ENCODE results near the gene GOT2.

GOT2 gene

DNA sequence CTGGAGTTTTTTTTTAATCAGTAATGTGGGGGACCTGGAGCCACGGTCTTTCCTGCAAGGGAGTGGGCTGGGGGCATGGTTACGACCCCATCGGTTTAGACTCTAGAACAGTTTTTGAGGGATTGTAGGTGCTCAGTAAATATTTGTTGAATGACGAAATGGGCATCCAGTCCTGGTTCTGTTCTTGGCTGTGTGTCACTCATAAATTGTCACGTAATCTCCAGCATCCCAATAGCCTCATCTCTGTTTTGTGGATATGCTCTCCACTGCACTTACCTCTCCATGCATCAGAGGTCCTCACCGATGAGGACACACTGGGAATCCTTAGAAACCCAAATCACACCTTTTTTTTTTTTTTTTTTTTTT lies 49.0 kb downstream of the GOT2 start:
- H3K27ac ChIP-seq: no peak overlapping the region
- in situ Hi-C loops (cut with HindIII; ENCODE audit: low pct_ligation_motif_present, low sequenced_read_pairs): no loop called here
- no peaks in the 10 kb centered on the region for H3K27me3 ChIP-seq (replicated peaks)
- no peaks in the 10 kb centered on the region for H3K36me3 ChIP-seq (replicated peaks)
- TF ChIP-seq CTCF (IDR thresholded peaks at IDR 0.05; ENCODE audit: low read depth, low read length, missing control alignments): no peak
- DNase-seq: no peak
- peak overlapping the region; percentile 100 for H3K4me3 ChIP-seq (ENCODE audit: low read depth, low read length)

- Histone ChIP-seq H3K36me3 (replicated peaks) (peaks cover 2% of the 10 kb centered on the region), H3K4me3 (ENCODE audit: low read depth, low read length) (peak within 1 kb of the TSS; percentile 100), H3K27ac (peak within 1 kb of the TSS; percentile 86), H3K27me3 (replicated peaks) (no peaks in the 10 kb centered on the region)
- TF ChIP-seq CTCF (IDR thresholded peaks at IDR 0.05; ENCODE audit: low read depth, low read length, missing control alignments): no peak
- peak; percentile 86 for DNase-seq
- in situ Hi-C loops (cut with HindIII; ENCODE audit: low pct_ligation_motif_present, low sequenced_read_pairs): no loop called here
These were observed 49.6 kb downstream of the GOT2 start, which contains the start of gene SLC38A7 for GRCh38 chr16:58684354-58685083. SLC38A7 (minus strand) TSS chr16:58684770; CDS start chr16:58680126, 4,644 bp downstream.

DNA sequence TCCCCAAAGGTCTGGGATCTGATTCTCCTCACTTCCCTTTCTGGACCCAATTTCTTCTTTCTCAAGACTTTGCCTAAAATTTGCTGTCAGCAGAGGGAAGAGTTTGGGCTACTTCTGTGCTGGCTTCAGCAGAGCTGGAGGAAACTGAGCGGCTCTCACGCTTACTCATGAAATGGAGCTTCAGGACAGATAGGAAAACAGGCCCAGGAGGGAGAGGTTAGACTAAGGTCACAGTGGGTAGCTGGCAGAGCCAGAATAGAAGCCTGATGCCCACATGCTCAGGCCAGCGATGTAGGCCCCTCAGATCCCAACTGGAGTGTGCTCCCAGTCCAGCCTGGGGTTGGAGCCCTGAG lies 50.1 kb downstream of the GOT2 start:
- TF ChIP-seq CTCF (IDR thresholded peaks at IDR 0.05; ENCODE audit: low read depth, low read length, missing control alignments): no peak
- Histone ChIP-seq H3K27me3 (replicated peaks) (no peaks in the 10 kb centered on the region), H3K4me3 (ENCODE audit: low read depth, low read length) (peak overlapping the region; percentile 100), H3K27ac (peak overlapping the region; percentile 86), H3K36me3 (replicated peaks) (peaks cover 6% of the 10 kb centered on the region)
- peak; percentile 44 for DNase-seq
- in situ Hi-C loops (cut with HindIII; ENCODE audit: low pct_ligation_motif_present, low sequenced_read_pairs): no loop called here

DNA sequence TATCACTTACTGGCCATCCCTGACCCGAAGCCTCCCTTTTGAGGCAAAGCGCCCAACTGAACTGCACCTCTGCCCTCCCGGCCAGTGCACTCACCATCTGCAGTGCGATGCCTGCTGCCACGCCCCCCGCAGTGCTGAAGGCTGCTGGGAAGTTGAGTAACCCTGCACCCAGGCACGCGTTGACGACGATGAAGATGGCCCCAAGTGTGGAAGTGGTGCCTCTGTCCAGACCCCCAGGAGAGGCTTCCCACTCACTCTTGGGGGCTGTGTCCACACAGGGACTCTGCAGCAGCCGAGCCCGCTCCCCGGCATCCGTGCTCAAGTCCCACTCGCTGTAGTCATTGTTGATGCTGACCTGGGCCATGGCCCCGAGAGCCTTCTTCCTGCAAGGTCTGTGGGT lies 54.4 kb downstream of the GOT2 start:
- Histone ChIP-seq H3K4me3 (ENCODE audit: low read depth, low read length) (no peak overlapping the region), H3K36me3 (replicated peaks) (peaks cover 25% of the 10 kb centered on the region)
- in situ Hi-C loops (cut with HindIII; ENCODE audit: low pct_ligation_motif_present, low sequenced_read_pairs): no loop called here

DNA sequence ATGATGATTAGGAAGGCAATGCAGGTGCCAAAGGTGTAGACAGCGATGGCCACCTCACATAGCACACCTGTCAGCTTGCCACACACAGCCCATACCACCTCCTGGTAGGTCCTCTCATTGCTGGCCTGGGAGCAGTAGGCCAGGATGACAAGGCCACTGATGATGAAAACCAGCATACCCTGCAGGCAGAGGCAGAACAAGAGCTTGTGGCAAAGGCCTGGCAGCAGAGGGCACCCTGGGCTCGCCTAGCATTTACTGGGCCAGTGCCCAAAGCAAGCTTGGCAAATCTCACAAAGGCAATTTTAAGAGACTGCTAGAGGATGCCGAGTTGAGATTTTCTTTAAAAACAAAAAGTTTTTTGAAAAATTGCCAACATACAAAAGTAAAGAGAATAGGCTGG lies 55.4 kb downstream of the GOT2 start:
- in situ Hi-C loops (cut with HindIII; ENCODE audit: low pct_ligation_motif_present, low sequenced_read_pairs): no loop called here
- Histone ChIP-seq H3K27ac (no peak overlapping the region), H3K4me3 (ENCODE audit: low read depth, low read length) (no peak overlapping the region), H3K27me3 (replicated peaks) (no peaks in the 10 kb centered on the region), H3K36me3 (replicated peaks) (peaks cover 25% of the 10 kb centered on the region)
- no peak for DNase-seq
- TF ChIP-seq CTCF (IDR thresholded peaks at IDR 0.05; ENCODE audit: low read depth, low read length, missing control alignments): peak; percentile 29

More for the DNA sequence above, 54.4 kb downstream of the GOT2 start:
- DNase-seq: no peak
- Histone ChIP-seq H3K27me3 (replicated peaks) (no peaks in the 10 kb centered on the region), H3K27ac (no peak overlapping the region)
- no peak for TF ChIP-seq CTCF (IDR thresholded peaks at IDR 0.05; ENCODE audit: low read depth, low read length, missing control alignments)

DNA sequence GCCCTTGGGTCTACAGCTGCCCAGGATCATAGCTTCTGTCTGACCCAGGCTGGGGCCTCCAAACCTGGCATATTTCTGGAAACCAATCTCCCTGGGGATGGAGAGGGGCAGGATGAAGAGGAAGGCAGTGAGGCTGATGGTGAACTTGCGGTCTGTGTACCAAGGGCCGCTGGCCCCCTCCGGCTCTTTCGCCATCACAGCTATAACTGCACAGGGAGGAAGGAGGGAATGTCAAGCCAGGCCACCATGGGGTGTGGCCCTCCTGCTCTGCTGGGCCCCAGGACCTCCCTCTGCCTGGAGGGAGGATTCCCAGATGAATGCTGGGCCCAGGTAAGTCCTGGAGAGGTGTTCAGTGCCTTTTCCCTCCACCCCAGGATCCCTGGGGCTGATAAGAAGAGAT lies 55.8 kb downstream of the GOT2 start:
- Histone ChIP-seq H3K27ac (no peak overlapping the region), H3K27me3 (replicated peaks) (no peaks in the 10 kb centered on the region), H3K36me3 (replicated peaks) (peaks cover 25% of the 10 kb centered on the region), H3K4me3 (ENCODE audit: low read depth, low read length) (no peak overlapping the region)
- in situ Hi-C loops (cut with HindIII; ENCODE audit: low pct_ligation_motif_present, low sequenced_read_pairs): no loop called here
- no peak for TF ChIP-seq CTCF (IDR thresholded peaks at IDR 0.05; ENCODE audit: low read depth, low read length, missing control alignments)
- DNase-seq: no peak
